ENCODE results near the gene ICAM2.

DNA sequence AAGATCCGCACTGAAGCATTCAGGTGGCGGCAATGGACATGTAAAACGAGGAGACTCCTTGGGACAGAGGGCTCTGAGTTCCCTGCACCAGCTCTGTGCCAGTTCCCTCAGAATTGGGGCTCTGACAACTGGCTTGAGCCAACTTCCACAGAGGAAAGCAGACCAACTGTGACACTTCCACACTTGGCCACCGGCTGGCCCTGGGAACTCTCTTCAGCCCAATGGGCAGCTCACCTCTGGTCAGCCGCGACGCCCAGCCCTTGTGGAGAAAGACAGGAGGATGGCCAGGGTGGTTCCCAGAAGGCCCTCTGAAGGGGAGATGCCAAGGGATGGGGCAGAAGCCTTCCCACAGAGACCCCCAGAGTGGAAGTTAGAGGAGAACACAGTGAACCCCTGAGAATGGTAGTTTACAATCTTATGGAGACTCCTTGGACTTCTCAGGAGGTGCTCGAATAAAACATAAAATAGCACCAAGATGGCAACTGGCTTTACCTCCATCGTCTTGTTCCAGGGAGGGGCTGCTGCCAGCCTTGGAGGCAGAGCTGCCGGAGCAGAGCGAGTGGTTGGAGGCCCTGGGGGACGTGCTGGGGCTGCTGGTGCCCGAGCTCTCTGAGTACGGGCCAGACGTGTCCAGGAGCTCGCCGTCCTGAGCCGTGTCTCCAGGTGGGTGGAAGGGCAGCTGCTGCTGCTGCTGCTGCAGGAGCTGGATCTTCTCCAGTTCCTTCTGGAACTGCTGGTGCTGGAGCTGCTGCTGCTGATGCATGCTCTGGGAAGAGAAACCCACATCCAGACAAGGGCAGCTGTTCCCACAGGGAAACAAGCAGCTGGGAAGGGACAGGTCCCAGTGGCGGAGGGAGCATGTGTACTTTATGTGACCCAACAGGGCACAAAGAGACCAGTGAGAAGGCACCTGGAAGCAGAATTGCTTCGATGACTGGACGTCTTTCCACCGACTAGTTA lies 35.0 kb upstream of the ICAM2 start:
- TF ChIP-seq RFX5 (IDR thresholded peaks at IDR 0.05; ENCODE audit: low read length), result no peak
- TF ChIP-seq, protein P1, sequence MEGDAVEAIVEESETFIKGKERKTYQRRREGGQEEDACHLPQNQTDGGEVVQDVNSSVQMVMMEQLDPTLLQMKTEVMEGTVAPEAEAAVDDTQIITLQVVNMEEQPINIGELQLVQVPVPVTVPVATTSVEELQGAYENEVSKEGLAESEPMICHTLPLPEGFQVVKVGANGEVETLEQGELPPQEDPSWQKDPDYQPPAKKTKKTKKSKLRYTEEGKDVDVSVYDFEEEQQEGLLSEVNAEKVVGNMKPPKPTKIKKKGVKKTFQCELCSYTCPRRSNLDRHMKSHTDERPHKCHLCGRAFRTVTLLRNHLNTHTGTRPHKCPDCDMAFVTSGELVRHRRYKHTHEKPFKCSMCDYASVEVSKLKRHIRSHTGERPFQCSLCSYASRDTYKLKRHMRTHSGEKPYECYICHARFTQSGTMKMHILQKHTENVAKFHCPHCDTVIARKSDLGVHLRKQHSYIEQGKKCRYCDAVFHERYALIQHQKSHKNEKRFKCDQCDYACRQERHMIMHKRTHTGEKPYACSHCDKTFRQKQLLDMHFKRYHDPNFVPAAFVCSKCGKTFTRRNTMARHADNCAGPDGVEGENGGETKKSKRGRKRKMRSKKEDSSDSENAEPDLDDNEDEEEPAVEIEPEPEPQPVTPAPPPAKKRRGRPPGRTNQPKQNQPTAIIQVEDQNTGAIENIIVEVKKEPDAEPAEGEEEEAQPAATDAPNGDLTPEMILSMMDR (IDR thresholded peaks at IDR 0.05), result no peak
- no peak for TF ChIP-seq EP300 (IDR thresholded peaks at IDR 0.05; ENCODE audit: borderline replicate concordance in 1 of 2, low read depth in 1 of 2, low read length in 1 of 2)
- TF ChIP-seq FOSL2 (IDR thresholded peaks at IDR 0.05; ENCODE audit: borderline replicate concordance, low read depth), result no peak
- TF ChIP-seq CHD2 (IDR thresholded peaks at IDR 0.05; ENCODE audit: low read length, partially characterized antibody), result no peak
- no peak for TF ChIP-seq GABPA (IDR thresholded peaks at IDR 0.05; ENCODE audit: low read depth)

Data from SK-N-SH (cell line).